B cell (primary cell): Measurements from ENCODE around the gene TANGO6. TPM values are rescaled to one million over a fixed set of nuclear protein-coding genes. Genes with fewer than 3 reads are reported as not detected.

Experiments
- ATAC-seq: fragments of 200-7000 bp; cut with Tn5 transposase; one replicate; pipeline ENCODE4 v1.10.0; 2021; ENCODE audit warnings: low read depth, mild to moderate bottlenecking, moderate number of reproducible peaks, moderate library complexity
- CTCF ChIA-PET: fragments of 350-600 bp; sonication (Branson Sonifier 250); formaldehyde crosslinking; loops from one replicate; lab custom pipeline; 2021; ENCODE audit warnings: antibody characterized with exemption, inconsistent platforms; lab: Charles Lee
- POLR2A ChIA-PET: fragments of 350-600 bp; sonication (Branson Sonifier 250); formaldehyde crosslinking; loops from one replicate; lab custom pipeline; 2021; ENCODE audit warnings: antibody characterized with exemption; lab: Charles Lee
- DNase-seq: peaks from one replicate; pipeline ENCODE4 v3.0.0; 2013
- H2AFZ ChIP-seq: 2 replicates; pipeline ENCODE4 v1.6.1; 2012; ENCODE audit warnings: mild to moderate bottlenecking, low read depth, low read length; ENCODE audit not compliant: insufficient read depth, poor library complexity, severe bottlenecking
- H3K27ac ChIP-seq, 2 donors: 1 replicate in 1 of 2; 2 replicates in 1 of 2; pipeline ENCODE4 v1.5.1; 2012 to 2013; ENCODE audit warnings: low read length in 2 of 2, mild to moderate bottlenecking in 2 of 2, moderate library complexity in 1 of 2
- H3K27me3 ChIP-seq, 4 experiments: fragments of 200-600 bp in 1 of 4; sonication (generic) in 1 of 4; replicated peaks in 1 of 4; 1 replicate in 2 of 4; 2 replicates in 2 of 4; pipeline versions ENCODE4 v1.6.1 to v1.7.0; 2013 to 2016; ENCODE audit warnings: low read length in 3 of 4, mild to moderate bottlenecking in 2 of 4, mixed read lengths in 1 of 4, moderate library complexity in 1 of 4; ENCODE audit not compliant: insufficient read depth in 4 of 4, control insufficient read depth in 3 of 4; ENCODE audit errors: control extremely low read depth in 1 of 4
- H3K36me3 ChIP-seq, 2 experiments: replicated peaks in 1 of 2; 1 replicate in 1 of 2; 2 replicates in 1 of 2; pipeline versions ENCODE4 v1.6.1 to v1.7.1; 2013; ENCODE audit warnings: low read length in 1 of 2; ENCODE audit not compliant: insufficient read depth in 2 of 2, control insufficient read depth in 1 of 2; ENCODE audit errors: control extremely low read depth in 1 of 2, extremely low read depth in 1 of 2
- H3K4me1 ChIP-seq, 2 donors: fragments of 200-600 bp in 1 of 2; sonication (generic) in 1 of 2; 1 replicate in 1 of 2; 2 replicates in 1 of 2; pipeline versions ENCODE4 v1.5.1 to v1.6.1; 2013 to 2017; ENCODE audit warnings: low read length in 2 of 2; ENCODE audit not compliant: control insufficient read depth in 2 of 2, insufficient read depth in 2 of 2
- H3K4me2 ChIP-seq: replicated peaks from 2 replicates; pipeline ENCODE3; 2012; ENCODE audit warnings: mild to moderate bottlenecking, low read depth, low read length; ENCODE audit not compliant: poor library complexity, severe bottlenecking
- H3K4me3 ChIP-seq, 5 experiments: fragments of 200-600 bp in 1 of 5; sonication (generic) in 1 of 5; 1 replicate in 3 of 5; 2 replicates in 2 of 5; pipeline versions ENCODE4 v1.5.1 to v1.7.0; 2011 to 2016; ENCODE audit warnings: low read length in 4 of 5, mild to moderate bottlenecking in 4 of 5, low read depth in 2 of 5, control low read depth in 1 of 5, moderate library complexity in 1 of 5; ENCODE audit not compliant: insufficient read depth in 1 of 5; ENCODE audit errors: control extremely low read depth in 1 of 5, extremely low read depth in 1 of 5
- H3K79me2 ChIP-seq: fragments of 200-600 bp; sonication (generic); one replicate; pipeline ENCODE4 v1.6.0; 2016; ENCODE audit warnings: low read length; ENCODE audit not compliant: control insufficient read depth, insufficient read depth
- H3K9ac ChIP-seq: fragments of 200-600 bp; sonication (generic); 2 replicates; pipeline ENCODE4 v1.6.1; 2017; ENCODE audit warnings: mild to moderate bottlenecking, low read length, moderate library complexity
- H3K9me3 ChIP-seq, 3 donors: one replicate each; pipeline versions ENCODE4 v1.6.1 to v1.7.1; 2013; ENCODE audit warnings: low read length in 2 of 3; ENCODE audit not compliant: control insufficient read depth in 2 of 3, insufficient read depth in 1 of 3; ENCODE audit errors: control extremely low read depth in 1 of 3
- H4K20me1 ChIP-seq: 2 replicates; pipeline ENCODE4 v1.6.0; 2012; ENCODE audit warnings: mild to moderate bottlenecking, low read length; ENCODE audit not compliant: insufficient read depth, control insufficient read depth, poor library complexity, severe bottlenecking
- H3K27ac Mint-ChIP-seq: one replicate; pipeline ENCODE4 v1.8.0; 2021; ENCODE audit warnings: mixed read lengths
- H3K27me3 Mint-ChIP-seq: one replicate; pipeline ENCODE4 v1.8.0; 2021; ENCODE audit warnings: mixed read lengths
- H3K4me1 Mint-ChIP-seq: one replicate; pipeline ENCODE4 v1.8.0; 2021; ENCODE audit warnings: mixed read lengths
- H3K4me3 Mint-ChIP-seq: one replicate; pipeline ENCODE4 v1.8.0; 2021; ENCODE audit warnings: mixed read lengths
- H3K9me3 Mint-ChIP-seq: one replicate; pipeline ENCODE4 v1.8.0; 2022; ENCODE audit warnings: mixed read lengths; ENCODE audit not compliant: insufficient read depth
- CTCF ChIP-seq: fragments of 200-600 bp; IDR thresholded peaks from one replicate; pipeline ENCODE4 v1.8.0; 2022; ENCODE audit warnings: antibody characterized with exemption, mild to moderate bottlenecking
- EZH2 ChIP-seq: IDR thresholded peaks from 2 replicates; pipeline ENCODE4 v1.6.1; 2012; ENCODE audit warnings: borderline replicate concordance, low read depth, mild to moderate bottlenecking, moderate library complexity, low read length; ENCODE audit not compliant: insufficient read depth, poor library complexity, severe bottlenecking
- WGBS: methylation state at CpG from one replicate; pipeline ENCODE4 v1.1.5; 2013; ENCODE audit warnings: missing lambda C conversion rate; ENCODE audit not compliant: insufficient coverage; 5-methylcytosine and 5-hydroxymethylcytosine counted together
- intact Hi-C: fragments of 100-400 bp; cut with micrococcal nuclease; formaldehyde crosslinking; loops from one replicate; pipeline ENCODE4 v1.10.0; 2022
- polyA plus RNA-seq: library from polyadenylated mRNA; depleted of rRNA; stranded (reverse); fragments of >200 nt; gene quantifications from 2 replicates; pipeline ENCODE4 v1.2.3, GENCODE V29; 2012
- total RNA-seq, 2 donors: library from RNA; stranded (reverse); fragments of 120-200 nt in 1 of 2; gene quantifications; 1 replicate in 1 of 2; 2 replicates in 1 of 2; pipeline versions ENCODE4 v1.2.3 to v1.2.4, GENCODE V29; 2013 to 2022

TANGO6 gene
- total and polyA plus RNA-seq, 2 donors (not counting 1 experiment from before 2014, with no cell fraction given), result 8.0 to 42.8 TPM

- H3K9me3 Mint-ChIP-seq, result no peaks in the 10 kb centered on the region
- Histone ChIP-seq H3K79me2 (no peaks in the 10 kb centered on the region), H3K27ac (no peak overlapping the region), H3K4me2 (no peak overlapping the region), H3K4me3 (no peak overlapping the region), H2AFZ (no peak overlapping the region), H4K20me1 (no peaks in the 10 kb centered on the region), H3K4me1 (no peaks in the 10 kb centered on the region), H3K36me3 (peaks cover 0 to 2% of the 10 kb centered on the region in 2 experiments), H3K9me3 (no peaks in the 10 kb centered on the region), H3K27me3 (no peaks in the 10 kb centered on the region), H3K9ac (no peak overlapping the region)
- H3K27ac Mint-ChIP-seq, result no peak overlapping the region
- CTCF ChIA-PET, result no interaction called here
- no peaks in the 10 kb centered on the region for H3K27me3 Mint-ChIP-seq
- intact Hi-C loops, result no loop called here
- H3K4me1 Mint-ChIP-seq, result no peaks in the 10 kb centered on the region
- POLR2A ChIA-PET, result no interaction called here
- DNase-seq (no peak), ATAC-seq (no peak)
- no CpG with 5 or more reads among the region's 2 CpGs for WGBS
- no peak for TF ChIP-seq CTCF
- no peak for TF ChIP-seq EZH2
- H3K4me3 Mint-ChIP-seq, result no peak overlapping the region
Observed at GRCh38 chr16:69064124-69064763, 220.9 kb downstream of the TANGO6 start.

GRCh38 chr16:69064764-69065313 lies 221.5 kb downstream of the TANGO6 start:
- no peak for ATAC-seq
- no peaks in the 10 kb centered on the region for H4K20me1 ChIP-seq
- H3K4me2 ChIP-seq, result no peak overlapping the region
- no peaks in the 10 kb centered on the region for H3K4me1 ChIP-seq
- Mint-ChIP-seq H3K27me3 (no peaks in the 10 kb centered on the region), H3K27ac (no peak overlapping the region), H3K4me3 (no peak overlapping the region), H3K9me3 (no peaks in the 10 kb centered on the region), H3K4me1 (no peaks in the 10 kb centered on the region)
- CTCF ChIA-PET, result no interaction called here
- POLR2A ChIA-PET, result no interaction called here
- no peaks in the 10 kb centered on the region for H3K9me3 ChIP-seq
- no peak overlapping the region for H3K9ac ChIP-seq
- H3K4me3 ChIP-seq, result no peak overlapping the region
- DNase-seq, result no peak
- no peaks in the 10 kb centered on the region for H3K79me2 ChIP-seq
- no peak overlapping the region for H2AFZ ChIP-seq
- no peak overlapping the region for H3K27ac ChIP-seq
- no peaks in the 10 kb centered on the region for H3K27me3 ChIP-seq
- WGBS, result 67% methylated on average over 1 of the region's 6 CpGs
- no peak for TF ChIP-seq EZH2
- TF ChIP-seq CTCF, result no peak
- intact Hi-C loops, result no loop called here
- peaks cover 0 to 2% of the 10 kb centered on the region in 2 experiments for H3K36me3 ChIP-seq
